HG03139 (cell line): ENCODE data around the gene CA5A.

Experiments
- ATAC-seq: cut with Tn5 transposase; IDR thresholded peaks from one replicate; pipeline ENCODE4 v1.9.1; 2021; ENCODE audit not compliant: unreplicated experiment

The CA5A gene

DNA sequence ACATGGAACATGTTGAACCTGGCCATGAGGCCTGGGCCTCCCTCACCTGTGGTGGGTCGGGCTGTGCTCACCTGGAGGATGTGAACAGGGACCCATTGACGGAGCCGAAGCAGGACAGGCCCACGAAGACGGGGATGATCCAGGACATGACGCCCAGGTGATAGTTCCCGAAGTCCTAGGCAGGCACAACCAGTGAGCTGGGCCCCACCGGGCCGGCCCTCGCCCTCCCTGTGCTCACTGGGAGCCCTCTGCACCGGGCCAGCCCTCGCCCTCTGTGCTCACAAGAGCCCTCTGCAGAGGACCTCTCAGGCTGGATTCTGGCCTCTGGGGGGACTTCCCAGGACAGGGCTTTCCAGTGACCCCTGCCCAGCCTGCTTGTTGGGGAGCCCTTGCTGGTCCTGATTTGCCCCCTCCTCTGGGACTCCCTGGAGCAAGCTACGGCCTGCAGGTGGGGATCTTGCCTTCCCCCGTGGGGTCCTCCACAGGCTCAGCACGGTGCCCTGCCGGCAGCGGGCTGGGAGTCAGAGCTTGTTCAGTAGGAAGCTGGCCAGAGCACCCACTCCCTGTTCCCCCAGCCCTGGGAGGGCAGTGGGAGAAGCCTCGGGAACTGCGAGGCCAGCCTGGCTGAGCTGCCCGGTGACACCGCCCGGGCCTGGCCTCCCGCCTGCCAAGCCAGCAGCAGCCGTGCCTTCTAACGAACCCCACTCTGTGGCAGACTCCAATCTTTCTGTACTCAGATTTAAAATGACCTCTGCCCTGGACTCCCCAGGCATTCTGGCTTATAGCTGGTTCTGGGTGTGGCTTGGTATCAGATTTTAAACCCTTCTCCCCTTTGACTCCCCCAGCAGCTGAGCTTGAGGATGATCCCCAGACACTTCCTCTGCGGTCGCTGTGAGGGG is 97.4 kb downstream of the CA5A start:
- ATAC-seq: no peak
